ENCODE results near the gene ELMO2.

- TF ChIP-seq CTCF (IDR thresholded peaks at IDR 0.05; ENCODE audit: low read depth, low read length) (no peak), MAX (IDR thresholded peaks at IDR 0.05; ENCODE audit: low read depth, low read length) (no peak), POLR2A (IDR thresholded peaks at IDR 0.05; ENCODE audit: extremely low read depth, insufficient read length) (no peak), MYC (IDR thresholded peaks at IDR 0.05; ENCODE audit: low read depth, low read length) (no peak)
Observed at GRCh38 chr20:46374383-46374782, 32.0 kb downstream of the ELMO2 start.

Measured in NB4 (cell line).